GM12891 (cell line): ENCODE measurements around the gene DZIP1L.

Experiments used
- DNase-seq: peaks from one replicate; pipeline ENCODE4 v3.0.0; 2011; ENCODE audit warnings: low spot score; ENCODE audit not compliant: insufficient read length
- FAIRE-seq: peaks from 2 replicates; lab custom pipeline; 2011; peaks lifted over from hg19 to GRCh38; lab: Jason Lieb, UNC
- PAX5 ChIP-seq: IDR thresholded peaks from 2 replicates; pipeline ENCODE4 v1.6.1; 2011; ENCODE audit warnings: low read length, moderate library complexity, mild to moderate bottlenecking; ENCODE audit not compliant: insufficient read depth, severe bottlenecking
- POLR2A ChIP-seq: IDR thresholded peaks from 2 replicates; pipeline ENCODE4 v1.6.1; 2011; ENCODE audit warnings: low read depth, low read length, control low read depth
- POLR2AphosphoS5 ChIP-seq: IDR thresholded peaks from 2 replicates; pipeline ENCODE4 v1.6.1; 2011; ENCODE audit warnings: low read depth, low read length, control low read depth
- POU2F2 ChIP-seq: IDR thresholded peaks from 2 replicates; pipeline ENCODE4 v1.6.1; 2011; ENCODE audit warnings: low read depth, mild to moderate bottlenecking, control low read depth, low read length, moderate library complexity
- SPI1 ChIP-seq: IDR thresholded peaks from 2 replicates; pipeline ENCODE4 v1.6.1; 2011; ENCODE audit warnings: low read depth, low read length, control low read depth
- TAF1 ChIP-seq: IDR thresholded peaks from 2 replicates; pipeline ENCODE4 v1.6.1; 2011; ENCODE audit warnings: low read depth, low read length, control low read depth

The DZIP1L gene

GRCh38 chr3:138025553-138025952 is 89.9 kb downstream of the DZIP1L start:
- FAIRE-seq, result no peak
- TF ChIP-seq POLR2AphosphoS5 (no peak), SPI1 (no peak), PAX5 (no peak), POLR2A (no peak), POU2F2 (no peak), TAF1 (no peak)
- DNase-seq, result no peak

GRCh38 chr3:138023754-138024153 is 91.7 kb downstream of the DZIP1L start:
- DNase-seq (no peak), FAIRE-seq (no peak)
- TF ChIP-seq PAX5, result no peak
- 0 out of 2 replicates have a peak, but pooled peaks have one; percentile 18 for TF ChIP-seq SPI1

DNA sequence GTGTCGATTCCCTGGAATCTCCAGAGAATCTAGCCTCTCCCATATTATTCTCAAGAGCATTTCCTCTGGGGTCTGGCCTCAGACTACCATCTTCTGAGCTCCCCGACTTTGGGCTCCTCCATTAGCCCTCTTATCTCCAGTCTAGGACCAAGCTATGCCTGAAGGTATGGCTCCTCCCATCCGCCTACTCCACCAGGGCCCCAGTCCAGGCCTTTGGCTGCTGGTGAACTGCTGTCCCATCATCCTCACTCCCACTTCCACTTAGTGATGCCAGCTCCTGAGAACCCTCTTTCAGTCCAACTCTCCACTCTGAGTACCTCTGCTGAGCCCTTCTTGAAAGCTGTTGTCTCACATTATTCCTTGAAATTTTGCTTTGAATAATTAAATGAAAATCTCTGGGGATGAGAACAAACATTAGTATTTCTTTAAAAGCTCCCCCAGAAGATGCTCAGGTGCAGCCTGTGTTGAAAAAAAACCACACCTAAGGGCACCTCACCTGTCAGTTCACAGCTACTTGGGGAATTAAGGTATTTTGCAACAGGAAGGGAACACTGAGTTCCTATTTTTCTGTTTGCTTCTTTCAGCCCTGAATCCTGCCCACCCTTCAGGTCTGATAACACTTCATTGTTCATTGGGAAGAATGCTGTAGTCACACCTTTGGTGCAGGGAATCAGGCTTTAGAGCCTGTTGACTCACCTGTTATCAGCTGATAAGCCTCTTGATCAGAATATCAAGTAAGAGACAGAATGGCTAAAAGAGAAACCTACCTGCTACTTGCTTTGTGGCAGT is 95.9 kb downstream of the DZIP1L start:
- DNase-seq (no peak), FAIRE-seq (no peak)
- TF ChIP-seq POLR2A (no peak), PAX5 (no peak), POU2F2 (no peak), SPI1 (no peak), POLR2AphosphoS5 (no peak), TAF1 (no peak)

GRCh38 chr3:138016065-138016464 is 99.3 kb downstream of the DZIP1L start:
- no peak for TF ChIP-seq POLR2AphosphoS5
- no peak for TF ChIP-seq PAX5
- peak; percentile 63 for TF ChIP-seq SPI1
- DNase-seq (no peak), FAIRE-seq (no peak)

DNA sequence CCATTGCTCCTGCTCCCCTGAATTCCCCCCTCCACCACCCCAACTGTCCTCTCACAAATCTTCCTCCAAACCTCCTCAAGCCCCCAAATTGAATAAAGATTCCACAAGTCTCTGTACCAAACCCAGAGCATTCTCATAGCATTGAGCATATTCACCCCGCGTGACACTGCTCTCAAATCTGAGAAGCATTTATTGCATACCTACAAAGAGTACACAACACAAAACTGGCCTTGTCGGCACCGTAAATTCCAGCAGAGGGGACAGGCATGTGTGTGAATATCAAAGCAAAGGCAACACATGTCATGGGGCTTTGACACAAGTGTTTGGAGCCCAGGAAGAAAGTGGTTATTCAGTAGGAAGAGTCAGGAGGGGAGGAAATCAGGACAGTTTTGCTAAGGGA is 102.9 kb downstream of the DZIP1L start:
- DNase-seq (no peak), FAIRE-seq (no peak)
- TF ChIP-seq POLR2AphosphoS5 (no peak), TAF1 (no peak), PAX5 (no peak), SPI1 (no peak), POU2F2 (no peak), POLR2A (no peak)
